ENCODE measurements around the gene ERO1B.

ERO1B gene

GRCh38 chr1:236176337-236177336 lies 105.1 kb downstream of the ERO1B start:
- DNase-seq: no peak

- DNase-seq: no peak
Measured at GRCh38 chr1:236175642-236176336, 106.0 kb downstream of the ERO1B start.

GRCh38 chr1:236173174-236173767 lies 108.5 kb downstream of the ERO1B start:
- no peak for DNase-seq

GRCh38 chr1:236172041-236172579 lies 109.6 kb downstream of the ERO1B start:
- DNase-seq: no peak

GRCh38 chr1:236168716-236169429 lies 112.9 kb downstream of the ERO1B start:
- DNase-seq: no peak

GRCh38 chr1:236167578-236167977 lies 114.2 kb downstream of the ERO1B start:
- DNase-seq: no peak

- DNase-seq: no peak
Measured at GRCh38 chr1:236167154-236167553, 114.6 kb downstream of the ERO1B start.

GRCh38 chr1:236166041-236166440 lies 115.7 kb downstream of the ERO1B start:
- DNase-seq: no peak

Data from islet precursor cell (in vitro differentiated cells).